Endothelial cell of umbilical vein (primary cell): Measurements from ENCODE around the gene ASGR1. TPM values are rescaled to one million over a fixed set of nuclear protein-coding genes. Genes with fewer than 3 reads are reported as not detected.
"Not testable (repeated sequence)": the region's sequence is repeated elsewhere in the genome, so short reads cannot be mapped to it uniquely, and the experiment has no call there.

ENCODE experiments used
- BruUV-seq: library from RNA; stranded (reverse); fragments of 400-500 nt; replicated peaks from 2 replicates; lab custom pipeline; 2021; lab: Mats Ljungman, UMichigan
- CTCF ChIA-PET: fragments of 300-600, 350-600 bp; sonication (Branson Sonifier 250); formaldehyde crosslinking; loops from one replicate; lab custom pipeline; 2021; ENCODE audit warnings: antibody characterized with exemption, inconsistent platforms; lab: Charles Lee
- POLR2A ChIA-PET: fragments of 300-600, 350-600 bp; sonication (Branson Sonifier 250); formaldehyde crosslinking; loops from one replicate; lab custom pipeline; 2021; ENCODE audit warnings: antibody characterized with exemption, inconsistent platforms; lab: Charles Lee
- DNase-seq: peaks from one replicate; pipeline ENCODE4 v3.0.0-alpha.2; 2011; ENCODE audit warnings: low read depth, low spot score
- FAIRE-seq: peaks from 2 replicates; lab custom pipeline; 2011; peaks lifted over from hg19 to GRCh38; lab: Jason Lieb, UNC
- H2AFZ ChIP-seq: 2 replicates; pipeline ENCODE4 v1.6.0; 2012; ENCODE audit warnings: low read depth, low read length, control low read depth, inconsistent platforms
- H3K27ac ChIP-seq: 2 replicates; pipeline ENCODE4 v1.5.1; 2011; ENCODE audit warnings: low read depth, mild to moderate bottlenecking, control low read depth, low read length, moderate library complexity; ENCODE audit not compliant: insufficient read depth
- H3K27me3 ChIP-seq, 2 experiments: 2 replicates each; pipeline versions ENCODE4 v1.6.0 to v1.6.1; 2011; ENCODE audit warnings: low read length in 2 of 2, mixed read lengths in 1 of 2; ENCODE audit not compliant: control insufficient read depth in 2 of 2, insufficient read depth in 2 of 2
- H3K36me3 ChIP-seq, 2 experiments: 2 replicates in 1 of 2; 3 replicates in 1 of 2; pipeline ENCODE4 v1.5.1; 2011; ENCODE audit warnings: low read length in 2 of 2, mild to moderate bottlenecking in 1 of 2, moderate library complexity in 1 of 2; ENCODE audit not compliant: control insufficient read depth in 2 of 2, insufficient read depth in 2 of 2; ENCODE audit errors: extremely low read depth in 1 of 2
- H3K4me1 ChIP-seq: 3 replicates; pipeline ENCODE4 v1.5.1; 2011; ENCODE audit warnings: mild to moderate bottlenecking, low read length; ENCODE audit not compliant: control insufficient read depth, insufficient read depth; ENCODE audit errors: extremely low read depth
- H3K4me2 ChIP-seq: 2 replicates; pipeline ENCODE4 v1.6.1; 2011; ENCODE audit warnings: low read length, control low read depth, mixed read lengths; ENCODE audit not compliant: insufficient read depth
- H3K4me3 ChIP-seq, 3 experiments: fragments of 200-600 bp in 1 of 3; sonication (generic), shearing (Covaris generic) in 1 of 3; replicated peaks in 1 of 3; 2 replicates each; pipeline ENCODE4 v1.5.1; 2011 to 2016; ENCODE audit warnings: control low read depth in 3 of 3, low read length in 3 of 3, mild to moderate bottlenecking in 2 of 3, inconsistent platforms in 1 of 3, low read depth in 1 of 3, moderate library complexity in 1 of 3; ENCODE audit not compliant: insufficient read depth in 1 of 3
- H3K79me2 ChIP-seq: 2 replicates; pipeline ENCODE4 v1.6.0; 2012; ENCODE audit warnings: low read length, inconsistent platforms; ENCODE audit not compliant: control insufficient read depth, insufficient read depth
- H3K9ac ChIP-seq: replicated peaks from 2 replicates; pipeline ENCODE3; 2011; ENCODE audit warnings: low read length, control low read depth; ENCODE audit not compliant: insufficient read depth; ENCODE audit errors: extremely low read depth
- H3K9me1 ChIP-seq: replicated peaks from 3 replicates; pipeline ENCODE4 v1.6.0; 2011; ENCODE audit warnings: mild to moderate bottlenecking, low read length; ENCODE audit not compliant: control insufficient read depth, insufficient read depth; ENCODE audit errors: extremely low read depth
- H3K9me3 ChIP-seq: replicated peaks from 2 replicates; pipeline ENCODE4 v1.5.1; 2012; ENCODE audit warnings: low read length, inconsistent platforms; ENCODE audit not compliant: control insufficient read depth, insufficient read depth
- H4K20me1 ChIP-seq: replicated peaks from 2 replicates; pipeline ENCODE3; 2011; ENCODE audit warnings: mild to moderate bottlenecking, low read length; ENCODE audit not compliant: control insufficient read depth, insufficient read depth; ENCODE audit errors: extremely low read depth
- dilution Hi-C: fragments of 300-500 bp; cut with MboI; formaldehyde crosslinking; loops from one replicate; pipeline ENCODE4 v1.15.0; 2019; ENCODE audit warnings: low sequenced_read_pairs; ENCODE audit not compliant: extremely low pct_ligation_motif_present
- intact Hi-C: fragments of 100-400 bp; cut with micrococcal nuclease; formaldehyde crosslinking; loops from one replicate; pipeline ENCODE4 v1.10.0; 2022
- polyA plus RNA-seq, 4 experiments: library from polyadenylated mRNA; depleted of rRNA in 3 of 4; stranded (reverse) in 3 of 4; unstranded in 1 of 4; fragments of >200 nt; gene quantifications; 2 replicates each; pipeline versions ENCODE4 v1.2.1 to v1.2.3, GENCODE V29; 2011 to 2012; ENCODE audit warnings: missing spikeins in 1 of 4
- total RNA-seq: library from RNA; stranded (reverse); gene quantifications from 2 replicates; pipeline ENCODE4 v1.2.3, GENCODE V29; 2021

ASGR1 gene
- total and polyA plus RNA-seq, 2 donors (not counting 3 experiments of a cell fraction or from before 2014, with no cell fraction given), result 10.2 to 12.5 TPM

DNA sequence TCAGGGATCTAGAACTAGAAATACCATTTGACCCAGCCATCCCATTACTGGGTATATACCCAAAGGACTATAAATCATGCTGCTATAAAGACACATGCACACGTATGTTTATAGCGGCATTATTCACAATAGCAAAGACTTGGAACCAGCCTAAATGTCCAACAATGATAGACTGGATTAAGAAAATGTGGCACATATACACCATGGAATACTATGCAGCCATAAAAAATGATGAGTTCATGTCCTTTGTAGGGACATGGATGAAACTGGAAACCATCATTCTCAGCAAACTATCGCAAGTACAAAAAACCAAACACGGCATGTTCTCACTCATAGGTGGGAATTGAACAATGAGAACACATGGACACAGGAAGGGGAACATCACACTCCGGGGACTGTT, 51.7 kb downstream of the ASGR1 start:
- H3K79me2 ChIP-seq, CTCF ChIA-PET, H3K9me1 ChIP-seq, DNase-seq, H3K36me3 ChIP-seq, dilution Hi-C loops, H3K27me3 ChIP-seq, H3K4me3 ChIP-seq, FAIRE-seq, H3K9ac ChIP-seq, H3K4me2 ChIP-seq, H4K20me1 ChIP-seq, H3K27ac ChIP-seq, BruUV-seq, H2AFZ ChIP-seq, H3K9me3 ChIP-seq: not testable (repeated sequence)
- peaks cover 20% of the 10 kb centered on the region for H3K4me1 ChIP-seq
- intact Hi-C loops, result loop anchor here (10.0 kb wide), 1 partner anchor 1207 kb away; the partner anchor contains the start of gene ODF4
- POLR2A ChIA-PET, result interaction anchor here (0.8 kb wide), 1 partner anchor 13 kb away, joined by 3 read pairs; the partner anchor contains the start of gene ASGR2

DNA sequence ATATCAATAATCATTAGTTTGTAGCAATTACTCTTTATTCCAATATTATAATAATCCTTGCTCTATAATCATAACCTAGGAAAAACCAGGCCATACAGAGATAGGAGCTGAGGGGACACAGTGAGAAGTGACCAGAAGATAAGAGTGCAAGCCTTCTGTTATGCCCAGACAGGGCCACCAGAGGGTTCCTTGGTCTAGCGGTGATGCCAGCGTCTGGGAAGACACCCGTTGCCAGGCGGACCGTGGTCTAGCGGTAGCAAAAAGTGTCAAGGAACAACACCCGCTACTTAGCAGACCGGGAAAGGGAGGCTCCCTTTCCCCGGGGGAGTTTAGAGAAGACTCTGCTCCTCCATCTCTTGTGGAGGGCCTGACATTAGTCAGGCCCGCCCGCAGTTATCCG, 52.8 kb downstream of the ASGR1 start:
- H3K4me1 ChIP-seq, result peaks cover 18% of the 10 kb centered on the region
- DNase-seq, FAIRE-seq, H3K4me2 ChIP-seq, BruUV-seq, POLR2A ChIA-PET, H3K27me3 ChIP-seq, H3K9ac ChIP-seq, H3K79me2 ChIP-seq, dilution Hi-C loops, CTCF ChIA-PET, H3K9me3 ChIP-seq, H3K27ac ChIP-seq, H3K4me3 ChIP-seq, H3K36me3 ChIP-seq, H4K20me1 ChIP-seq, H3K9me1 ChIP-seq, H2AFZ ChIP-seq: not testable (repeated sequence)
- intact Hi-C loops, result loop anchor here (10.0 kb wide), 1 partner anchor 1208 kb away; the partner anchor contains the start of gene ODF4
